IMR-90 (cell line): ENCODE data around the gene PCDHB8.

ENCODE experiments used
- CHD1 ChIP-seq: IDR thresholded peaks from 2 replicates; pipeline ENCODE4 v1.6.1; 2012; ENCODE audit warnings: low read depth, low read length, improper control_type of control experiment
- SMC3 ChIP-seq: fragments of 150-350 bp; IDR thresholded peaks from 2 replicates; pipeline ENCODE4 v1.6.1; 2016; ENCODE audit warnings: low read depth, mild to moderate bottlenecking, antibody characterized with exemption, low read length, moderate library complexity

DNA sequence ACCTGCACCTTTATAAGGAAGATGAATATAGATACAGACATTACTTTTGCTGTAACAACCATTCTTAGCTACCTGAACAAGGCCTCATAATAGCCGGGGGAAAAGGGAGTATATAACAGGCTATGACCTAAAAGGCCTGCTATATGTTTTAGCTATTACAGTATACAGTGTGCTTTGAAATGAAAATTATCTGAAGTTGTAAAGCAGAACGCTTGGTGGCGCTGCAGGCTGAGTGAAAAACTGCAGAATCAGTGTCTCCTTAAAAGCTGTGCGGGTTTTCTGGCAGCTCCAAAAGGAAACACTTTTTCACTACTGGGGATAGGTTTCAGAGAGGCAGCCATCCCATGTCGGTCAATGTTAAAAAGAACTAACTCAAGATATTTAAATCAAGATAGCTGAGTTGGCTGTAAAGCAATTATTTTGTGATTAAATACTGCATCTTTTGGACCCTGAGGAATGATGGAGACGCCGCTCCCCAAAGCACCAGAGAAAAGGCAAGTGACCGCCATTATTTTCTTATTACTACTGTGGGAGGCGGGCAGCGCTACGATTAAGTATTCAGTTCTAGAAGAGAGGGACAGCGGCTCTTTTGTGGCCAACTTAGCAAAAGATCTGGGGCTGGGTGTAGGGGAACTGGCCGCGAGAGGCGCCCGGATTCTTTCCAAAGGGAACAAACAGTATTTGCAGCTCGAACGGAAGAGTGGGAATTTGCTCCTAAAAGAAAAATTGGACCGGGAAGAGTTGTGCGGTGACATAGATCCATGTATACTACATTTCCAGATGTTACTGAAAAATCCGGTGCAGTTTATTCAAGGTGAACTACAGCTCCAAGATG is 21.8 kb upstream of the PCDHB8 start:
- TF ChIP-seq CHD1: no peak
- no peak for TF ChIP-seq SMC3
